Measurements from ENCODE around the gene SLC35D2. TPM values are rescaled to one million over a fixed set of nuclear protein-coding genes. Genes with fewer than 3 reads are reported as not detected.

SLC35D2 gene
- polyA plus RNA-seq, result 0.07 and 1.6 TPM in 2 replicates
- polyA minus RNA-seq, result 0.97 and 1.5 TPM in 2 replicates

GRCh38 chr9:96383165-96383942, at the start of gene SLC35D2:
SLC35D2 (minus strand) TSS chr9:96383711; CDS start chr9:96383634, 77 bp downstream.
- peaks cover 20% of the 10 kb centered on the region for H3K27me3 ChIP-seq (ENCODE audit: insufficient read depth, low read depth, low read length)
- no peaks in the 10 kb centered on the region for H4K20me1 ChIP-seq (ENCODE audit: insufficient read depth)
- H3K79me2 ChIP-seq (replicated peaks; ENCODE audit: insufficient read depth, low read length), result no peaks in the 10 kb centered on the region
- no peaks in the 10 kb centered on the region for H3F3A ChIP-seq (ENCODE audit: insufficient read depth, low read length, poor library complexity, severe bottlenecking)
- H3K36me3 ChIP-seq (ENCODE audit: insufficient read depth, low read length), result no peaks in the 10 kb centered on the region
- H3K4me3 ChIP-seq (ENCODE audit: low read length), result peak within 1 kb of the TSS; percentile 67
- H3K9me3 ChIP-seq (ENCODE audit: low read length), result no peaks in the 10 kb centered on the region
- H3K4me2 ChIP-seq (ENCODE audit: low read length), result no peak within 1 kb of the TSS
- H3K9ac ChIP-seq (ENCODE audit: low read length), result peak within 1 kb of the TSS; percentile 20
- TF ChIP-seq TAF1 (IDR thresholded peaks at IDR 0.05; ENCODE audit: low read depth), result no peak
- TF ChIP-seq CTCF (IDR thresholded peaks at IDR 0.05; ENCODE audit: poor library complexity, severe bottlenecking), result no peak
- TF ChIP-seq POLR2AphosphoS5 (IDR thresholded peaks at IDR 0.05), result no peak
- no peak for TF ChIP-seq SMC3 (conservative IDR thresholded peaks at IDR 0.05; ENCODE audit: poor library complexity)
- TF ChIP-seq EZH2 (IDR thresholded peaks at IDR 0.05; ENCODE audit: borderline replicate concordance, insufficient read depth, low read length, poor library complexity, severe bottlenecking), result no peak
- no peak for TF ChIP-seq RAD21 (conservative IDR thresholded peaks at IDR 0.05)
- no peak for TF ChIP-seq EP300 (conservative IDR thresholded peaks at IDR 0.05; ENCODE audit: poor library complexity, severe bottlenecking)
- no peak for TF ChIP-seq MXI1 (conservative IDR thresholded peaks at IDR 0.05; ENCODE audit: poor library complexity, severe bottlenecking)
- no peak for TF ChIP-seq REST (IDR thresholded peaks at IDR 0.05; ENCODE audit: borderline replicate concordance)
- H3K27ac ChIP-seq (ENCODE audit: low read length), result no peak within 1 kb of the TSS
- no peaks in the 10 kb centered on the region for H3K9me2 ChIP-seq (ENCODE audit: insufficient read depth, low read length)
- H2AFZ ChIP-seq (ENCODE audit: low read depth, low read length), result no peak within 1 kb of the TSS

- H2AFZ ChIP-seq (ENCODE audit: low read depth, low read length), result no peak overlapping the region
- H3F3A ChIP-seq (ENCODE audit: insufficient read depth, low read length, poor library complexity, severe bottlenecking), result no peaks in the 10 kb centered on the region
- H3K79me2 ChIP-seq (replicated peaks; ENCODE audit: insufficient read depth, low read length), result no peaks in the 10 kb centered on the region
- no peak overlapping the region for H3K4me2 ChIP-seq (ENCODE audit: low read length)
- no peak for TF ChIP-seq RAD21 (conservative IDR thresholded peaks at IDR 0.05)
- no peak for TF ChIP-seq POLR2AphosphoS5 (IDR thresholded peaks at IDR 0.05)
- TF ChIP-seq MXI1 (conservative IDR thresholded peaks at IDR 0.05; ENCODE audit: poor library complexity, severe bottlenecking), result no peak
- no peak for TF ChIP-seq CTCF (IDR thresholded peaks at IDR 0.05; ENCODE audit: poor library complexity, severe bottlenecking)
- TF ChIP-seq EP300 (conservative IDR thresholded peaks at IDR 0.05; ENCODE audit: poor library complexity, severe bottlenecking), result no peak
- no peak for TF ChIP-seq EZH2 (IDR thresholded peaks at IDR 0.05; ENCODE audit: borderline replicate concordance, insufficient read depth, low read length, poor library complexity, severe bottlenecking)
- no peaks in the 10 kb centered on the region for H3K36me3 ChIP-seq (ENCODE audit: insufficient read depth, low read length)
- no peaks in the 10 kb centered on the region for H3K27me3 ChIP-seq (ENCODE audit: insufficient read depth, low read depth, low read length)
- no peaks in the 10 kb centered on the region for H4K20me1 ChIP-seq (ENCODE audit: insufficient read depth)
- no peaks in the 10 kb centered on the region for H3K9me3 ChIP-seq (ENCODE audit: low read length)
- H3K9ac ChIP-seq (ENCODE audit: low read length), result no peak overlapping the region
- no peak overlapping the region for H3K4me3 ChIP-seq (ENCODE audit: low read length)
- H3K9me2 ChIP-seq (ENCODE audit: insufficient read depth, low read length), result no peaks in the 10 kb centered on the region
- no peak overlapping the region for H3K27ac ChIP-seq (ENCODE audit: low read length)
Observed at GRCh38 chr9:96430377-96430776, 46.9 kb upstream of the SLC35D2 start.
